Glomerular visceral epithelial cell (primary cell): ENCODE data around the gene TMEM181.
"Not testable (repeated sequence)": the region's sequence is repeated elsewhere in the genome, so short reads cannot be mapped to it uniquely, and the experiment has no call there.

ENCODE experiments used
- DNase-seq: peaks from one replicate; pipeline ENCODE4 v3.0.0-alpha.2; 2016; ENCODE audit errors: extremely low spot score

The TMEM181 gene

DNA sequence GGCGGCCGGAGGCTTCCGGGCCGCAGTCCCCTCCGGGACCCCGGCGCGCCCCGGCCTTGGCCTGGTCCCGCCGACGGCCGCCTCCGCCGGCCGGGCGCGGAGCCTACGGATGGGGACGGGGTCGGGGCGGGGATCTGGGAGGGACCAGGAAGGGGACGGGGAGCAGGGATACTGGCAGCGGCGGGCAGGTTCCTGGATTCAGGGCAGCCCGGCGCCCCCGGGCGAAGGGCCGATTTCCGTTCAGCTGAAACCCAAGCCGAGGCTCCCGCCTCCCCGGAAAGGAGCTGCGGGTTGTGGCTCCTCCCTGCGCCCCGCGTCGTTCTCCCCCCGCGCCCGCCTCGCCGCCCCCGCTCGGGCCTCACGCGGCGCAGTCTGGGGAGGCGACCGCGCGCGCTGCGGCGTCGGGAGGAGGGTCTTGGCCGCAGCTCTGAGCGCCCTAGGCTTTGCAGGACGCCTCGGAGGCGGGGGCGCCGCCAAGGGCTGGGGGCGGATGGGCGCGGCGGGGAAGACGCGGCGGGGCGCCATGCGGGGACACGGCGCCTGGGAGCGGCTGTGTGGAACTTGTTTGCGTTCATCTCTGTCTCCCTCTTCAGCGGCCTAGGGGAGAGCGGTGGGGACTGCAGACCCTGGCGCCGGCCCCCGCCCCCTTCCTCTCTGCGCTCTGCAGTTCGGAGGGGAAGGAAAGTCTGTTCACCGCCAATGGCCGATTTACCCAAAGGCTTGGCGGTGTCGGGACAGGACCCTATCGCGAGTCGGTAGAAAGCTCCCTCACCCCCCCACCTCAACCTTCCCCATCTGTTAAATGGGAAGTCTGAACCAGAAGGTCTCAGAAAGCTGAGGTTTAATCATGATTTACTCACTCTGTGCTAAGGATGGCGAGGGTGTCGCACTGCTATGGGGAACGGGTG is 22.7 kb upstream of the TMEM181 start:
- DNase-seq: peak; percentile 49

- no peak for DNase-seq
These were observed 21.1 kb upstream of the TMEM181 start for GRCh38 chr6:158538741-158539140.

DNA sequence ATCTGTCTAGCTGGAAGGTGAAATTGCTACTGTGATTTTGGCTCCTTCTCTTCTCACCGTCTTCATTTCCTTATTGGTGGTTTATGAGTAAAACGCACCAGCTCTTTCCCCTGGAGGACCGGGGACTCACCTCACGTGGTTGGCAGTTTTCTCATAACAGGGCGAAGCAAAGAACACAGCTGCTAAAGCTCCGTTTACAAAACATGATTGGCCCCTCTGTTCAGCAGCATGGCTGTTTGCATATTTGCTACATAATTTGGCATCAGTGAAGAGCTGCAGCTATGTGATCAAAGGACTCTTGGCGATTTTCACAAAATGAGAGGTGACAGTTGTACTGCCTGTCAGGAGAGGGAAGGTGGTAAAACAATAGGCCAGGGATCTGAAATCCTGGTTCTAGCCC is 20.5 kb upstream of the TMEM181 start:
- no peak for DNase-seq

GRCh38 chr6:158539881-158540280 is 20.0 kb upstream of the TMEM181 start:
- no peak for DNase-seq

DNA sequence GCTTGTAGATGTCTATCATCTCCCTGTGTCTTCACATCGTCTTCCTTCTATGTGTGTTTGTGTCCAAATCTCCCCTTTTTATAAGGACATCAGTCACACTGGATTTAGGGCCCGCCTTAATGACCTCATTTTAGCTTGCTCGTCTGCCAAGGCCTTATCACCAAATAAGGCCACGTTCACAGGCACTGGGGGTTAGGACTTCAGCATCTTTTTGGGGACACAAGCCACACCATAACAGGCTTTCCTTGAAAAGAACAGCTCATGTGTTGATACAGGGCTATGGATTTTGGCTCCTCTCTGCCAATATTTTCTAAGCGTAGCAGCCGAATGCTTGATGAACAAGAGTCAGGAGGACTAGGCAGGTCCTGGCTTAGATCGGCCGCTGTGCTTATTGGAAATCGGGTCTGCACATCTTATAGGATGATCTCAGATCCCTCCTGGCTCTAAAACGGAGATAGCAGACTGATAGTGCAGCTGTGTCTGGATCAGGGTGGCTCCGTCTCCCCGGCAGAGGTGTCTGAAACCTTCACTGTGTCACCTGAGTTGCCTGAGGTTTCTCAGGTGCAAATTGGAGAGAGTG is 16.2 kb upstream of the TMEM181 start:
- no peak for DNase-seq

DNA sequence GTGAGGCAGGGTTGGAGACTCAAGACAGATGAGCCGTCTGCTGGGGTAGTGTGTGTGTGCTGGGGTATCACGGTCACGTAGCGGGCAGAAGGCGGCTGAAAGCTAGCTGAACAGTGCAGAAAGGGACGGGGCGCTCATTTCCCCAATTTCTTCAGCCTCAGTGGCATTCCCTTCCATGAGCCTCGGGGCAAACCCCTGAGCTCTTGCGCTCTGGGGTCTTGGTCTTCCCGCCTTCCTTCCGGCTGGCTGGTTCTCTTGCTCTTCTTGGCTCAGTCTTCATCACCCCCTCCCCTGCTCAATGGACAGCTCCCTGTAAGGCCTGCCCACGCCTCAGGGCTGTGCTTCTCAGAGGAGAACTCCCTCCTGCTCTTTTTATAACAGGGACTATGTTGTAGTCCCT is 15.5 kb upstream of the TMEM181 start:
- no peak for DNase-seq

- DNase-seq: no peak
These were observed 14.6 kb upstream of the TMEM181 start for GRCh38 chr6:158545043-158545966.

DNA sequence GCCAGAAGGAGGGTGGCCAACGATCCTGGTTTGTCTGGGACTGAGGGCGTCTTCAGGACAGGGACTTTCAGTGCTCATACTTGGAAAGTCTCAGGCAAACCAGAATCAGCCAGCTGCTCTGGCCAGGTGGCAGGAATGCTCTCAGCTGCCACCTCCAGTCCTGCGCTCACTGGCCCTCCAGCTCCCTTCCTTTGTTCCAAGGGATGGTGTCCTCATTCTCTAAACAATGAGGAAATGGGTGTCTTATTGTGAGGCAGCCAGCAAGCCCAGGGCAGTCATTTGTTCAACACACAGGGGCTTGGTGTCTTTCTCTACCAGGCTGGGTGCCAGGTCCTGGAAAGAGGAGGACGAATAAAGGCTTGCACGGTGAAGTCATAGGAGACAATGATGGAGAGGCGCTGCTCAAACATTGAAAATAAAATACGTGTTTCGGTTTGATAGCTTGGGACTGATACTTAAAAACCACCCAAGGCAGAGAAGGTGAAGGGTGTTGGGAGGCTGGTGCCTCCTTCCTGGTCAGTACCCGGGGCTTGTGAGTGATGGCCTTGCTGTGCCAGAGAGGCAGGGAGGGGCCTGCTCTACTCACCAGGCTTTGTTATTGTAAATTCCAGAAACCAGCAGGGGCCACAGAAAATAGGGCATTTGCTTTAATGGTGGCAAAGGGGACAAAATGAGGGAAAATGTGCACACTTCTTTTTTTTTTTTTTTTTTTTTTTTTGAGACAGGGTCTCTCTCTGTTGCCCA is 11.3 kb upstream of the TMEM181 start:
- DNase-seq: no peak

DNA sequence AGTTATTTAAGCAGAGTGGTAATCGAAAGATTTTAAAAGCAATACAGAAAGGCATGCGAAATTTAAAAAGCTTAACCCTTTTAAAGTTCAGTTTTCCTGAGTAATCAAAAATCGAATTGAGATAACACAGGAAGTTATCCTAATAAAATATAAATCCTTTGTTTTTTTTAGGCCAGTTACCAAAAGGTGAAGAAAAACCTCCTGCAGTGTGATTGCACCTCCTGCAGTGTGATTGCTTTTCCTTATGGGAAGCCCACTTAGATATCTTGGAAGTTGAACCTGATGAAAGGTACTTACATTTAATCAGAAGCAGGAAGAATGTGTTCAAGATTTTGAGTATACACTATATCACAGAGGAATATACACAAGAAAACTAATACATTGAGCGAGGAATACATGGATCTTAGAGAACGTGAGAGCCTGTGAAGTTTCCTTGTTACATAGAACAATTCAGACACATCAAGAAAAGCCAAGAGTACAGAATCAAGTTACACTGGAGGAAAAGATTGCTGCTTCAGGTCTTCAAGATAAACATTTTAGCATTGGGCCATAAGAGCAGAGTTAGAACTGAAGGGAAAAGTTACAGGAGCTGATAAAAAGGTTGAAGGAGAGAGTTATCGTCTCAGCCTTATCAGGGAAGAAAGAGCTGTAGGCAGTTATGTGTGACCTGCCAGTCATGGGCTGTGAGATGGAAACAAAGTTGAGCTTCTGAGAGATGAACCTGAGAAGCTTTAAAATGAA is 7.7 kb upstream of the TMEM181 start:
- DNase-seq: no peak

- DNase-seq: no peak
These were observed 7.1 kb upstream of the TMEM181 start for GRCh38 chr6:158552796-158553138.

DNA sequence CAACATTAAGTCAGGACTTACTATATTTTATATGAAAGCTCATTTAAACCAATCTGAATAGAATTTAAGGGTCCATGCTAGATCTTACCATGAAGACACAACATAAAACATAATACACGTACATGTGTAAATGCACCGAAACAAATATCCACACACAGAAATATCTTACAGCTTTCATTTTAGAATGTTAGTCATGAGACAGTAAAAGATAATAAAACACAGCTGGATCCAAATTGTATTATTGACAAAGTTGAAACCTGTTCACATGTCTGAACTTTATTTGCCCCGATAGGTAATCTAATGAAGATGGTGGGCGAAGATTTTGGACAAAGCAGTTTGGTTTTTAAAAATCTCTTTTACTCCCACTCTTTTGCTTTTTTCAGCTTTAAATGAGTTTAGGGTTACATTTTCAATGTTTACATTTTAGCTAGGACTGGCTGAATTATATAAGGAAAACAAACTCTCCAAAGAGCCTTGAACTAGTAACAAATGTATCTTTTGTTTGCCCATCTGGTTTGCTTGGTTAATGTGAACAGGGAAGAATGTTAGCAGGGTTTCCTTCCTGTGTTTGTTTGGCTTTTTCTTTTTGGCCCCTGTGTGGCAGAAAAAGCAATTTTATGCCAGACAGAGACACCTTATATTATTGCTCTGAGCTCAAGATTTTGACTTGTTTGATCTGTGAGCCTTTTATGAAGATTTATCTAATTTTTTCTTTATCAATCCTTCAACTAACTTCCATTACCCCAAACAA is 5.1 kb upstream of the TMEM181 start:
- no peak for DNase-seq

GRCh38 chr6:158556113-158556512 is 3.8 kb upstream of the TMEM181 start:
- DNase-seq: no peak

- DNase-seq: not testable (repeated sequence)
These were observed 2.8 kb upstream of the TMEM181 start for GRCh38 chr6:158557110-158557509.

GRCh38 chr6:158557927-158558326 is 2.0 kb upstream of the TMEM181 start:
- no peak for DNase-seq

GRCh38 chr6:158558415-158559306 is 1.2 kb upstream of the TMEM181 start:
- DNase-seq: no peak

DNA sequence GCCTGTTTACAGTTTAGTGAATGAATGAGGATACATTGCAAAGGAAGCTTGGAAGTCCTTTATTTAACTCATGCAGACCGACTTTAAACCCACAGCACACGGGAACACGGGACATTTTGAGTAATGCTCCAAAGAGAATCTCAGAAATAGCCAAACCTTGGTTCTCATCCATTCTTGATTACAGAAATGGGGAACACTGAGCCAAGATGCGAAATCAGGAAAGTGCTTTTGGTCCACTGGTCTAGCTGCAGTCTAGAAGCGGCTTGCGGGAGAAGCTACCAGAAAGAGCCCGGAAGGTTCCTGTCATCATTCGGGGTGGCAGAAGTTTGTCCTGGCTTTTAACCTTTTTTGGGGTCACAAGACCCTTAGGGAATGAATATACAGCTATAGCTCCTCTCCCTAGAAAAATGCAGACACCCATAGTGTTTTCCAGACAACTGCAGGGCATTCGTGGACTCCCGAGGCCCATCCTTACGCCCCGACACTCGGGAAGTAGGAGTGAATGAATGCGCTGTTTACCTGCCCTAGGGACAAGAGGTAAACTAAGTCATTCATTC is 475 bp upstream of the TMEM181 start:
- DNase-seq: no peak

DNA sequence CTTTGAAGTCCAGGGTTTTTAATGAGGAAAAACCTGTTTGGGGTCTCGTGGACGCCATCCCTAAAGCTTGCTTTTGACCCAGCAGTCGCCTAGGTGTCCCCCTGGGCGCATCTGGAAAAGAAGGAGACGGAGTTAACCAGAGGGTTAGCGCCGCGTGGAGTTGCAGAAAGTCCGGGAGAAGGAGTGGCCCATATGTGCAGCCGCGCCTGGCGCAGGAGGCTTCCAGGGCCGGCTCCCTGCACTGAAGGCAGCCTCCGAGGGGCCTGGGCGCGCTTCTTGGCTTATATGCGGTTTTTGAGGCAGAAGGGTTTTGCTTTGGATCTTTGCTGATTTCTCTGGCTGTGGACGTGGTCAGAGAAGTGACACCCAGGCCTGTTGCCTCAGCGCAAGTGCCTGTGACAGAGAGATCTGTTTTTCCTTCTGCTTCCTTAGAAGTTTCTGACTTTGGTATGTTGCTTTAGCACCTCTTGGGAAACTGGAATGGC is 987 bp downstream of the TMEM181 start:
- peak; percentile 37 for DNase-seq

GRCh38 chr6:158561321-158561884 is 1.5 kb downstream of the TMEM181 start:
- DNase-seq: no peak
